ENCODE results near the gene MYDGF. TPM values are rescaled to one million over a fixed set of nuclear protein-coding genes. Genes with fewer than 3 reads are reported as not detected.

The MYDGF gene
- total and polyA plus RNA-seq, 2 of the 13 experiments (the other 11 are each of a cell fraction or from before 2014, with no cell fraction given), result 116 to 198 TPM

DNA sequence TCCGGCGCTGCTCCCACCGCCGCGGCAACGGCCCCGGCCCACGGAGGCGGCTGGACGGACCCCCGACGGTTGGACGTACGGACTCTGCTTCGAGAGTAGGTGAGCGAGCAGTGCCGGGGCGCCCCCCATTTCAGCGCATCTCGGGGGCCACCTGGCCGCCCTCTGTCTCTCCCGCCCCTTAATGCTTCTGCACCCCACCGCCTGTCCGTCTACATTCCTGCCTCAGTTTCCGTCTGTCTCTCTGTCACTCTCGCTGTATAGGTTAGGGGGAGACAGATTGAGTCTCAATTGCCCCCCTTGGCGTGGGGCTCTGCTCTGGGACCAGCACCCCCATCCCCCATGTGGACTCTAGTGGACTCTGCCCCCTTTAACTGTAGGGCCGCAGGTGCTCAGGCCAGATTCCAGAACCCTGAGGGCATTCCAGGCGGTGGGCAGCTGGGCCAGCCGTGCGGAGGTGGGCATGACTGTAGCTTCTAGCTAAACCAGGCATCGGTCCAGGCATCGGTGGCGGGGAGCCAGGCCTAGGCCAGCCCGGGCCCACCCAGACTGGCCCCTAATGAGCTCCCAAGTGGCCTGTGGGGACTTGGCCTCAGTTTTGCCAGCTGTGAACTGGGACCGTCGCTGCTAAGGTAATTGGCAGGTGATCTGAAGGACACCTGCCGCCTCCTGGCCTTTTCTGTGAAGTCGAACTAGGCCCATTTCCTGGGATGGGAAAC, 30.5 kb downstream of the MYDGF start (continued):
- TF ChIP-seq, protein P1, sequence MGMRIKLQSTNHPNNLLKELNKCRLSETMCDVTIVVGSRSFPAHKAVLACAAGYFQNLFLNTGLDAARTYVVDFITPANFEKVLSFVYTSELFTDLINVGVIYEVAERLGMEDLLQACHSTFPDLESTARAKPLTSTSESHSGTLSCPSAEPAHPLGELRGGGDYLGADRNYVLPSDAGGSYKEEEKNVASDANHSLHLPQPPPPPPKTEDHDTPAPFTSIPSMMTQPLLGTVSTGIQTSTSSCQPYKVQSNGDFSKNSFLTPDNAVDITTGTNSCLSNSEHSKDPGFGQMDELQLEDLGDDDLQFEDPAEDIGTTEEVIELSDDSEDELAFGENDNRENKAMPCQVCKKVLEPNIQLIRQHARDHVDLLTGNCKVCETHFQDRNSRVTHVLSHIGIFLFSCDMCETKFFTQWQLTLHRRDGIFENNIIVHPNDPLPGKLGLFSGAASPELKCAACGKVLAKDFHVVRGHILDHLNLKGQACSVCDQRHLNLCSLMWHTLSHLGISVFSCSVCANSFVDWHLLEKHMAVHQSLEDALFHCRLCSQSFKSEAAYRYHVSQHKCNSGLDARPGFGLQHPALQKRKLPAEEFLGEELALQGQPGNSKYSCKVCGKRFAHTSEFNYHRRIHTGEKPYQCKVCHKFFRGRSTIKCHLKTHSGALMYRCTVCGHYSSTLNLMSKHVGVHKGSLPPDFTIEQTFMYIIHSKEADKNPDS (CRISPR knock-in tag; IDR thresholded peaks at IDR 0.05), result 0 out of 2 replicates have a peak, but pooled peaks have one; percentile 58
- TF ChIP-seq ZNF550 (CRISPR knock-in tag; IDR thresholded peaks at IDR 0.05; ENCODE audit: borderline replicate concordance), result peak; percentile 83
- TF ChIP-seq SPEN (CRISPR knock-in tag; IDR thresholded peaks at IDR 0.05; ENCODE audit: low read depth), result peak; percentile 41; the same call in 1 of the 2 replicates
- 0 out of 2 replicates have a peak, but pooled peaks have one; percentile 56 for TF ChIP-seq CHCHD3 (CRISPR knock-in tag; IDR thresholded peaks at IDR 0.05)
- TF ChIP-seq AGO2 (optimal IDR thresholded peaks at IDR 0.05; ENCODE audit: low read depth, low read length), result peak; percentile 27
- TF ChIP-seq, protein P2, sequence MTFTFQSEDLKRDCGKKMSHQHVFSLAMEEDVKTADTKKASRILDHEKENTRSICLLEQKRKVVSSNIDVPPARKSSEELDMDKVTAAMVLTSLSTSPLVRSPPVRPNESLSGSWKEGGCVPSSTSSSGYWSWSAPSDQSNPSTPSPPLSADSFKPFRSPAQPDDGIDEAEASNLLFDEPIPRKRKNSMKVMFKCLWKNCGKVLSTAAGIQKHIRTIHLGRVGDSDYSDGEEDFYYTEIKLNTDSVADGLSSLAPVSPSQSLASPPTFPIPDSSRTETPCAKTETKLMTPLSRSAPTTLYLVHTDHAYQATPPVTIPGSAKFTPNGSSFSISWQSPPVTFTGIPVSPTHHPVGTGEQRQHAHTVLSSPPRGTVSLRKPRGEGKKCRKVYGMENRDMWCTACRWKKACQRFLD (CRISPR knock-in tag; IDR thresholded peaks at IDR 0.05; ENCODE audit: borderline replicate concordance), result peak; percentile 24; the same call in 1 of the 2 replicates
- TF ChIP-seq ZFP90 (CRISPR knock-in tag; IDR thresholded peaks at IDR 0.05; ENCODE audit: borderline replicate concordance), result peak; percentile 64; the same call in 1 of the 2 replicates
- TF ChIP-seq, protein P3, sequence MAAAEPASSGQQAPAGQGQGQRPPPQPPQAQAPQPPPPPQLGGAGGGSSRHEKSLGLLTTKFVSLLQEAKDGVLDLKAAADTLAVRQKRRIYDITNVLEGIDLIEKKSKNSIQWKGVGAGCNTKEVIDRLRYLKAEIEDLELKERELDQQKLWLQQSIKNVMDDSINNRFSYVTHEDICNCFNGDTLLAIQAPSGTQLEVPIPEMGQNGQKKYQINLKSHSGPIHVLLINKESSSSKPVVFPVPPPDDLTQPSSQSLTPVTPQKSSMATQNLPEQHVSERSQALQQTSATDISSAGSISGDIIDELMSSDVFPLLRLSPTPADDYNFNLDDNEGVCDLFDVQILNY (CRISPR knock-in tag; conservative IDR thresholded peaks at IDR 0.05), result no peak
- TF ChIP-seq ZNF549 (CRISPR knock-in tag; IDR thresholded peaks at IDR 0.05), result peak; percentile 97
- TF ChIP-seq, protein P4, sequence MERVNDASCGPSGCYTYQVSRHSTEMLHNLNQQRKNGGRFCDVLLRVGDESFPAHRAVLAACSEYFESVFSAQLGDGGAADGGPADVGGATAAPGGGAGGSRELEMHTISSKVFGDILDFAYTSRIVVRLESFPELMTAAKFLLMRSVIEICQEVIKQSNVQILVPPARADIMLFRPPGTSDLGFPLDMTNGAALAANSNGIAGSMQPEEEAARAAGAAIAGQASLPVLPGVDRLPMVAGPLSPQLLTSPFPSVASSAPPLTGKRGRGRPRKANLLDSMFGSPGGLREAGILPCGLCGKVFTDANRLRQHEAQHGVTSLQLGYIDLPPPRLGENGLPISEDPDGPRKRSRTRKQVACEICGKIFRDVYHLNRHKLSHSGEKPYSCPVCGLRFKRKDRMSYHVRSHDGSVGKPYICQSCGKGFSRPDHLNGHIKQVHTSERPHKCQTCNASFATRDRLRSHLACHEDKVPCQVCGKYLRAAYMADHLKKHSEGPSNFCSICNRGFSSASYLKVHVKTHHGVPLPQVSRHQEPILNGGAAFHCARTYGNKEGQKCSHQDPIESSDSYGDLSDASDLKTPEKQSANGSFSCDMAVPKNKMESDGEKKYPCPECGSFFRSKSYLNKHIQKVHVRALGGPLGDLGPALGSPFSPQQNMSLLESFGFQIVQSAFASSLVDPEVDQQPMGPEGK (CRISPR knock-in tag; IDR thresholded peaks at IDR 0.05), result 0 out of 2 replicates have a peak, but pooled peaks have one; percentile 32
- TF ChIP-seq, protein P5, sequence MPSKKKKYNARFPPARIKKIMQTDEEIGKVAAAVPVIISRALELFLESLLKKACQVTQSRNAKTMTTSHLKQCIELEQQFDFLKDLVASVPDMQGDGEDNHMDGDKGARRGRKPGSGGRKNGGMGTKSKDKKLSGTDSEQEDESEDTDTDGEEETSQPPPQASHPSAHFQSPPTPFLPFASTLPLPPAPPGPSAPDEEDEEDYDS (CRISPR knock-in tag; IDR thresholded peaks at IDR 0.05), result 0 out of 2 replicates have a peak, but pooled peaks have one; percentile 23
- 0 out of 2 replicates have a peak, but pooled peaks have one; percentile 21 for TF ChIP-seq ISL2 (CRISPR knock-in tag; IDR thresholded peaks at IDR 0.05)
- peak; percentile 59; the same call in 1 of the 3 replicates for TF ChIP-seq MXI1 (IDR thresholded peaks at IDR 0.05; ENCODE audit: borderline replicate concordance, low read depth, low read length)
- TF ChIP-seq ERF (CRISPR knock-in tag; IDR thresholded peaks at IDR 0.05), result 0 out of 2 replicates have a peak, but pooled peaks have one; percentile 44
- TF ChIP-seq ZFY (CRISPR knock-in tag; IDR thresholded peaks at IDR 0.05), result peak; percentile 72
- TF ChIP-seq ZNF703 (CRISPR knock-in tag; IDR thresholded peaks at IDR 0.05; ENCODE audit: borderline replicate concordance), result peak; percentile 58; the same call in 1 of the 2 replicates
- TF ChIP-seq, protein P6, sequence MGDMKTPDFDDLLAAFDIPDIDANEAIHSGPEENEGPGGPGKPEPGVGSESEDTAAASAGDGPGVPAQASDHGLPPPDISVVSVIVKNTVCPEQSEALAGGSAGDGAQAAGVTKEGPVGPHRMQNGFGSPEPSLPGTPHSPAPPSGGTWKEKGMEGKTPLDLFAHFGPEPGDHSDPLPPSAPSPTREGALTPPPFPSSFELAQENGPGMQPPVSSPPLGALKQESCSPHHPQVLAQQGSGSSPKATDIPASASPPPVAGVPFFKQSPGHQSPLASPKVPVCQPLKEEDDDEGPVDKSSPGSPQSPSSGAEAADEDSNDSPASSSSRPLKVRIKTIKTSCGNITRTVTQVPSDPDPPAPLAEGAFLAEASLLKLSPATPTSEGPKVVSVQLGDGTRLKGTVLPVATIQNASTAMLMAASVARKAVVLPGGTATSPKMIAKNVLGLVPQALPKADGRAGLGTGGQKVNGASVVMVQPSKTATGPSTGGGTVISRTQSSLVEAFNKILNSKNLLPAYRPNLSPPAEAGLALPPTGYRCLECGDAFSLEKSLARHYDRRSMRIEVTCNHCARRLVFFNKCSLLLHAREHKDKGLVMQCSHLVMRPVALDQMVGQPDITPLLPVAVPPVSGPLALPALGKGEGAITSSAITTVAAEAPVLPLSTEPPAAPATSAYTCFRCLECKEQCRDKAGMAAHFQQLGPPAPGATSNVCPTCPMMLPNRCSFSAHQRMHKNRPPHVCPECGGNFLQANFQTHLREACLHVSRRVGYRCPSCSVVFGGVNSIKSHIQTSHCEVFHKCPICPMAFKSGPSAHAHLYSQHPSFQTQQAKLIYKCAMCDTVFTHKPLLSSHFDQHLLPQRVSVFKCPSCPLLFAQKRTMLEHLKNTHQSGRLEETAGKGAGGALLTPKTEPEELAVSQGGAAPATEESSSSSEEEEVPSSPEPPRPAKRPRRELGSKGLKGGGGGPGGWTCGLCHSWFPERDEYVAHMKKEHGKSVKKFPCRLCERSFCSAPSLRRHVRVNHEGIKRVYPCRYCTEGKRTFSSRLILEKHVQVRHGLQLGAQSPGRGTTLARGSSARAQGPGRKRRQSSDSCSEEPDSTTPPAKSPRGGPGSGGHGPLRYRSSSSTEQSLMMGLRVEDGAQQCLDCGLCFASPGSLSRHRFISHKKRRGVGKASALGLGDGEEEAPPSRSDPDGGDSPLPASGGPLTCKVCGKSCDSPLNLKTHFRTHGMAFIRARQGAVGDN (CRISPR knock-in tag; IDR thresholded peaks at IDR 0.05), result peak; percentile 70

Measured in HepG2 (cell line).